Activated naive CD8-positive, alpha-beta T cell treated with anti-CD3 and anti-CD28 coated beads, Interleukin-2, amount 50 U/mL, for 24 hours (primary cell): Measurements from ENCODE around the gene GLS.

ENCODE experiments used
- ATAC-seq: fragments of 150-1000 bp; cut with Tn5 transposase; one replicate; pipeline ENCODE4 v1.10.0; 2021
- DNase-seq: peaks from one replicate; pipeline ENCODE4 v3.0.0; 2021
- H3K27ac Mint-ChIP-seq: one replicate; pipeline ENCODE4 v1.8.0; 2021; ENCODE audit warnings: mild to moderate bottlenecking, mixed read lengths
- H3K27me3 Mint-ChIP-seq: one replicate; pipeline ENCODE4 v1.8.0; 2021; ENCODE audit warnings: mixed read lengths
- H3K36me3 Mint-ChIP-seq: one replicate; pipeline ENCODE4 v1.8.0; 2021; ENCODE audit warnings: low read depth, mixed read lengths
- H3K4me1 Mint-ChIP-seq: one replicate; pipeline ENCODE4 v1.8.0; 2021; ENCODE audit warnings: mixed read lengths
- H3K4me3 Mint-ChIP-seq: one replicate; pipeline ENCODE4 v1.8.0; 2021; ENCODE audit warnings: mild to moderate bottlenecking, moderate library complexity, mixed read lengths
- H3K9me3 Mint-ChIP-seq: one replicate; pipeline ENCODE4 v1.8.0; 2021; ENCODE audit warnings: mixed read lengths

Gene GLS

DNA sequence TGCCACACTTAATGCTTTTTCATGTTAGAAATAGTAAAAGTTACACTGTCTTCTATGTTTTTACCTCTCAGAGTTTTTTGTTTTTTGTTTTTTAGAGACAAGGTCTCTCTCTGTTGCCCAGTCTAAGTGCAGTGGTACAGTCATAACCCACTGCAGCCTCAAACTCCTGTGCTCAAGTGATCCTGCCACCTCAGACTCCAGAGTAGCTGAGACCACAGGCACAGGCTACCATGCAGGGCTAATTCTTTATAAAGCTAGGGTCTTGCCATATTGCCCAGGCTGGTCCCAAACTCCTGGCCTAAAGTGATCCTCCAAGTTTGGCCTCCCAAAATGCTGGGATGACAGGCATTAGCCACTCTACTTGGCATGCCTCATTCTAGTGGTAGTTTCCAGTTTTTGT is 33.1 kb downstream of the GLS start:
- Mint-ChIP-seq H3K9me3 (no peaks in the 10 kb centered on the region), H3K27ac (no peak overlapping the region), H3K36me3 (peaks cover 70% of the 10 kb centered on the region), H3K4me3 (no peak overlapping the region), H3K27me3 (no peaks in the 10 kb centered on the region), H3K4me1 (peaks cover 58% of the 10 kb centered on the region)
- DNase-seq (no peak), ATAC-seq (no peak)

- Mint-ChIP-seq H3K27me3 (no peaks in the 10 kb centered on the region), H3K27ac (no peak overlapping the region), H3K4me3 (no peak overlapping the region), H3K9me3 (no peaks in the 10 kb centered on the region), H3K4me1 (peaks cover 51% of the 10 kb centered on the region), H3K36me3 (peaks cover 65% of the 10 kb centered on the region)
- DNase-seq (no peak), ATAC-seq (no peak)
These were observed 36.2 kb downstream of the GLS start for GRCh38 chr2:190916829-190917228.

GRCh38 chr2:190920085-190920484 is 39.5 kb downstream of the GLS start:
- no peaks in the 10 kb centered on the region for H3K27me3 Mint-ChIP-seq
- DNase-seq, result no peak
- H3K4me3 Mint-ChIP-seq, result no peak overlapping the region
- no peaks in the 10 kb centered on the region for H3K9me3 Mint-ChIP-seq
- H3K36me3 Mint-ChIP-seq, result peaks cover 68% of the 10 kb centered on the region
- ATAC-seq, result no peak
- peaks cover 36% of the 10 kb centered on the region for H3K4me1 Mint-ChIP-seq
- no peak overlapping the region for H3K27ac Mint-ChIP-seq

DNA sequence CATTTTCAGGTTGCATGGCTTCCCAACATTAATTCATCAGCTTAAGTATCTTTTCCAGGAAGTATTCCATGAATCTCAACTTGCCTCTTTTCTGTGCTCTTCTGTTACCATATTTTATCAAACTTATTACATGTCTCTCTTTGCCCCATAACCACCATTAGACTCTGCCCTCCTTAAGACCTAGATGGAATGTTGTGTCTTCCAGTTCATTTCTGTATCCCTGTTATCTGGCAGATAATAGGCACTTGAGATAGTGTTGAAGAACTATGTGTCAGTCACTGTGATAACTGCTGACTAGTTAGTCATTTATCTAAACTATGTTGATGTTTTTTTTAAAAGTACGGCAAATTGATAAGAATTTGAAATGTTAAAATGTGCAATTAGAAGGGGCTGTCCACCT is 41.8 kb downstream of the GLS start:
- peaks cover 61% of the 10 kb centered on the region for H3K36me3 Mint-ChIP-seq
- ATAC-seq (no peak), DNase-seq (no peak)
- H3K27ac Mint-ChIP-seq, result no peak overlapping the region
- no peak overlapping the region for H3K4me3 Mint-ChIP-seq
- H3K27me3 Mint-ChIP-seq, result no peaks in the 10 kb centered on the region
- H3K4me1 Mint-ChIP-seq, result peaks cover 25% of the 10 kb centered on the region
- H3K9me3 Mint-ChIP-seq, result no peaks in the 10 kb centered on the region

GRCh38 chr2:190927301-190927700 is 46.7 kb downstream of the GLS start:
- no peaks in the 10 kb centered on the region for H3K9me3 Mint-ChIP-seq
- peaks cover 5% of the 10 kb centered on the region for H3K4me1 Mint-ChIP-seq
- no peak overlapping the region for H3K4me3 Mint-ChIP-seq
- peaks cover 66% of the 10 kb centered on the region for H3K36me3 Mint-ChIP-seq
- no peak overlapping the region for H3K27ac Mint-ChIP-seq
- H3K27me3 Mint-ChIP-seq, result no peaks in the 10 kb centered on the region
- ATAC-seq (no peak), DNase-seq (no peak)

- no peaks in the 10 kb centered on the region for H3K9me3 Mint-ChIP-seq
- no peak for DNase-seq
- H3K4me1 Mint-ChIP-seq, result peaks cover 16% of the 10 kb centered on the region
- no peak for ATAC-seq
- peak overlapping the region; percentile 54 for H3K27ac Mint-ChIP-seq
- H3K36me3 Mint-ChIP-seq, result peaks cover 58% of the 10 kb centered on the region
- no peaks in the 10 kb centered on the region for H3K27me3 Mint-ChIP-seq
- H3K4me3 Mint-ChIP-seq, result no peak overlapping the region
These were observed 49.3 kb downstream of the GLS start for GRCh38 chr2:190929919-190930318.

GRCh38 chr2:190930411-190930810 is 49.8 kb downstream of the GLS start:
- H3K4me1 Mint-ChIP-seq, result peaks cover 16% of the 10 kb centered on the region
- peak overlapping the region; percentile 54 for H3K27ac Mint-ChIP-seq
- H3K36me3 Mint-ChIP-seq, result peaks cover 57% of the 10 kb centered on the region
- H3K9me3 Mint-ChIP-seq, result no peaks in the 10 kb centered on the region
- H3K27me3 Mint-ChIP-seq, result no peaks in the 10 kb centered on the region
- ATAC-seq, result no peak
- no peak overlapping the region for H3K4me3 Mint-ChIP-seq
- DNase-seq, result no peak

GRCh38 chr2:190932514-190932913 is 51.9 kb downstream of the GLS start:
- peak overlapping the region; percentile 76 for H3K27ac Mint-ChIP-seq
- peaks cover 19% of the 10 kb centered on the region for H3K4me1 Mint-ChIP-seq
- peaks cover 50% of the 10 kb centered on the region for H3K36me3 Mint-ChIP-seq
- no peaks in the 10 kb centered on the region for H3K9me3 Mint-ChIP-seq
- no peak overlapping the region for H3K4me3 Mint-ChIP-seq
- DNase-seq (no peak), ATAC-seq (no peak)
- H3K27me3 Mint-ChIP-seq, result no peaks in the 10 kb centered on the region

GRCh38 chr2:190933361-190933760 is 52.7 kb downstream of the GLS start:
- Mint-ChIP-seq H3K4me1 (peaks cover 19% of the 10 kb centered on the region), H3K4me3 (no peak overlapping the region), H3K27me3 (no peaks in the 10 kb centered on the region), H3K36me3 (peaks cover 46% of the 10 kb centered on the region), H3K9me3 (no peaks in the 10 kb centered on the region), H3K27ac (no peak overlapping the region)
- ATAC-seq, result no peak
- DNase-seq, result no peak

DNA sequence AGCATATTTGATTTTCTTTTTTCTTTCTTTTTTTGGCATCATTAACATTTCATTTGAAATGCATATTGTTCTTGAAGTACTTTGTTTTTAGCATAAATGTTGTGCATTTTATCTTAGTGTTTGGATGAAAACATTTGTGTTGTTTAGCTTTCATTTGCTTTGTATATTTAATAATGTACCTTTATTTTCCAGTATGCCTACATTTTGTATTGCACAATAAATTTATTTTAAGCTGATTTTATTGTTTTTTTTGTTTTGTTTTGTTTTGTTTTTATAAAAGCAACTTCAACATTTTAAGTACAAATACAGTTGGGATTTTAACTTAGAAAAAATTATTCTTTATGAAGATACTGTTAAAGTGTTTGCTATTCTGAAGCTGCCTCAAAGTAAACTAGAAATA is 54.4 kb downstream of the GLS start:
- H3K27me3 Mint-ChIP-seq, result no peaks in the 10 kb centered on the region
- peaks cover 22% of the 10 kb centered on the region for H3K4me1 Mint-ChIP-seq
- H3K36me3 Mint-ChIP-seq, result peaks cover 37% of the 10 kb centered on the region
- H3K27ac Mint-ChIP-seq, result no peak overlapping the region
- DNase-seq (no peak), ATAC-seq (no peak)
- H3K4me3 Mint-ChIP-seq, result no peak overlapping the region
- H3K9me3 Mint-ChIP-seq, result no peaks in the 10 kb centered on the region

GRCh38 chr2:190938771-190939335 is 58.2 kb downstream of the GLS start:
- Mint-ChIP-seq H3K9me3 (no peaks in the 10 kb centered on the region), H3K4me1 (peaks cover 10% of the 10 kb centered on the region), H3K4me3 (no peak overlapping the region), H3K27me3 (no peaks in the 10 kb centered on the region), H3K36me3 (peaks cover 11% of the 10 kb centered on the region), H3K27ac (no peak overlapping the region)
- DNase-seq, result no peak
- ATAC-seq, result no peak

DNA sequence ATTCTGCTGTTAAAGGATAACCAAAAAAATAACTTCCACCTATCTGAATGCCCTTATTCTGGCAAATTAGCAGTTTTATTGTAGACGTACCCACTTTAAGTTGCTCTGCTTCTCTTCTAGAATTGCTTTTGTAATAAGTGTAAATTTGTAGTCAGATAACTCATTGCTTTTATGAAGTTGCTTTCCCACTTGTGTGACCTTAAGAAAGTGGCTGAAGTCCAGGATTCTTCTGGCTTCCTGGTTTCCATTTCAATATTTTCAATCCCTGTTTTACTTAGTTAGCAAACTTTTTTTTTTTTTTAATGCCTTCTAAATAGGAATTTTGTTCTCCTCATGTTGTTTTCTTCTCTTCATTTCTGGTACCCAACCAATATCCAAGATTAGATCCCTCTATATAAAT is 59.8 kb downstream of the GLS start:
- Mint-ChIP-seq H3K27me3 (no peaks in the 10 kb centered on the region), H3K4me3 (no peak overlapping the region), H3K4me1 (peaks cover 7% of the 10 kb centered on the region), H3K27ac (no peak overlapping the region), H3K36me3 (peaks cover 4% of the 10 kb centered on the region), H3K9me3 (no peaks in the 10 kb centered on the region)
- DNase-seq (no peak), ATAC-seq (no peak)

GRCh38 chr2:190941571-190941970 is 61.0 kb downstream of the GLS start:
- Mint-ChIP-seq H3K27ac (no peak overlapping the region), H3K4me1 (peaks cover 12% of the 10 kb centered on the region), H3K4me3 (no peak overlapping the region), H3K36me3 (peaks cover 3% of the 10 kb centered on the region), H3K9me3 (no peaks in the 10 kb centered on the region), H3K27me3 (no peaks in the 10 kb centered on the region)
- DNase-seq (no peak), ATAC-seq (peak; percentile 43)

DNA sequence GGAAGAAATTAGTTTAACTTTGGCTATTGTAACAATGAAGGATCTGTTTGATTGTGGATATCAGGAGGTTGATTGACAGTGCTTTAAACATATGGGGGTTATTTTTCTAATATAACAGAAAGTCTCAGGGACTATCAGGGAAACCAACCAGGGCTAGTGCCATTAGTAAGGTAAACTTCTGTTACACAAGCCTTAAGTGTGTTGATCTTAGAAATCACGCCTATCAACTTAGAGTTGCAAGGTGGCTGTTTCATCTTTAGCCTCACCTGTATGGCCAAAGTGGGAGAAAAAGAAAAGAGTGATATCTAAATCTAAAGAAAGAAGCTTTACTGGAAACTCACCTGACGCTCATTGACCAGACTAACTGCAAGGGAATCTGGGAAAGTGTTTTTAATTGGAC is 62.1 kb downstream of the GLS start:
- no peaks in the 10 kb centered on the region for H3K36me3 Mint-ChIP-seq
- H3K9me3 Mint-ChIP-seq, result no peaks in the 10 kb centered on the region
- DNase-seq (no peak), ATAC-seq (no peak)
- H3K4me3 Mint-ChIP-seq, result no peak overlapping the region
- no peaks in the 10 kb centered on the region for H3K27me3 Mint-ChIP-seq
- H3K27ac Mint-ChIP-seq, result no peak overlapping the region
- H3K4me1 Mint-ChIP-seq, result peaks cover 11% of the 10 kb centered on the region

DNA sequence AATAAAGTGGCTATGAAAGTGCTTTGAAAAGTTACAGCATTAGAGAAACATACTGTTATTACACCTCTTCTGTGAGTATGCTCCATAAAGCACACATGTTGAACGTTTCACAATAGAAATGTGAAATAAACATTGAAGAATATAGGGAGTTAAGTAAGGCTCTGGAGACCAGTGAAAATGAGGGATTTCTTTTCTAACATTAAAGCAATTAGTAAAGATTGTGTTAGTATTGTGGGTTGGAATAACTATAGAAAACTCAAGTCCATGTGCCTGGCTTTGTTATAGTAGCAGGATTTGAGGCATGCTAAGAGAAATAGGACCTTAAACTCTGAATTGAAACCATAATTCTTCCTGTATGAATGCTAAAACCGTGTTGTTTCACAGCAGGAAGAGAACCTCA is 63.1 kb downstream of the GLS start:
- ATAC-seq, result no peak
- H3K36me3 Mint-ChIP-seq, result no peaks in the 10 kb centered on the region
- H3K27ac Mint-ChIP-seq, result no peak overlapping the region
- H3K27me3 Mint-ChIP-seq, result no peaks in the 10 kb centered on the region
- no peak overlapping the region for H3K4me3 Mint-ChIP-seq
- H3K4me1 Mint-ChIP-seq, result peaks cover 8% of the 10 kb centered on the region
- no peaks in the 10 kb centered on the region for H3K9me3 Mint-ChIP-seq
- no peak for DNase-seq

- Mint-ChIP-seq H3K4me1 (peaks cover 8% of the 10 kb centered on the region), H3K9me3 (no peaks in the 10 kb centered on the region), H3K27me3 (no peaks in the 10 kb centered on the region), H3K4me3 (no peak overlapping the region), H3K36me3 (no peaks in the 10 kb centered on the region), H3K27ac (peak overlapping the region; percentile 7)
- ATAC-seq (no peak), DNase-seq (no peak)
These were observed 66.5 kb downstream of the GLS start for GRCh38 chr2:190947141-190947540.
